Endothelial cell of umbilical vein (primary cell): Measurements from ENCODE around the gene MYOCD.

Experiments
- EZH2 ChIP-seq: IDR thresholded peaks from 2 replicates; pipeline ENCODE4 v1.6.1; 2012; ENCODE audit warnings: borderline replicate concordance, low read depth, mild to moderate bottlenecking, moderate library complexity, low read length, inconsistent platforms; ENCODE audit not compliant: severe bottlenecking
- GATA2 ChIP-seq: IDR thresholded peaks from 2 replicates; pipeline ENCODE4 v1.7.0; 2011; ENCODE audit warnings: low read depth, mild to moderate bottlenecking, moderate library complexity, mixed read lengths, low read length; ENCODE audit not compliant: insufficient read length, insufficient read depth
- MYC ChIP-seq: IDR thresholded peaks from one replicate; pipeline ENCODE4 v1.6.1; 2011; ENCODE audit warnings: mild to moderate bottlenecking, low read depth, low read length
- POLR2A ChIP-seq: IDR thresholded peaks from 2 replicates; pipeline ENCODE4 v1.6.1; 2012; ENCODE audit warnings: low read depth, mild to moderate bottlenecking, control low read depth, low read length
- POLR2AphosphoS5 ChIP-seq: IDR thresholded peaks from 2 replicates; pipeline ENCODE4 v1.6.1; 2012; ENCODE audit warnings: low read depth, mild to moderate bottlenecking, control low read depth, low read length, moderate library complexity; ENCODE audit not compliant: insufficient read depth
- TF ChIP-seq, protein P1 (sequence below), 2 donors: IDR thresholded peaks; 1 replicate in 1 of 2; 2 replicates in 1 of 2; pipeline ENCODE4 v1.5.1; 2011; ENCODE audit warnings: low read length in 2 of 2, mild to moderate bottlenecking in 2 of 2, moderate library complexity in 2 of 2, control low read depth in 1 of 2, inconsistent platforms in 1 of 2, low read depth in 1 of 2; ENCODE audit not compliant: insufficient read depth in 1 of 2; ENCODE audit errors: extremely low read depth in 1 of 2
- TF ChIP-seq, protein P2 (sequence below): IDR thresholded peaks from 2 replicates; pipeline ENCODE4 v1.6.1; 2011; ENCODE audit not compliant: insufficient read depth, insufficient read length

DNA sequence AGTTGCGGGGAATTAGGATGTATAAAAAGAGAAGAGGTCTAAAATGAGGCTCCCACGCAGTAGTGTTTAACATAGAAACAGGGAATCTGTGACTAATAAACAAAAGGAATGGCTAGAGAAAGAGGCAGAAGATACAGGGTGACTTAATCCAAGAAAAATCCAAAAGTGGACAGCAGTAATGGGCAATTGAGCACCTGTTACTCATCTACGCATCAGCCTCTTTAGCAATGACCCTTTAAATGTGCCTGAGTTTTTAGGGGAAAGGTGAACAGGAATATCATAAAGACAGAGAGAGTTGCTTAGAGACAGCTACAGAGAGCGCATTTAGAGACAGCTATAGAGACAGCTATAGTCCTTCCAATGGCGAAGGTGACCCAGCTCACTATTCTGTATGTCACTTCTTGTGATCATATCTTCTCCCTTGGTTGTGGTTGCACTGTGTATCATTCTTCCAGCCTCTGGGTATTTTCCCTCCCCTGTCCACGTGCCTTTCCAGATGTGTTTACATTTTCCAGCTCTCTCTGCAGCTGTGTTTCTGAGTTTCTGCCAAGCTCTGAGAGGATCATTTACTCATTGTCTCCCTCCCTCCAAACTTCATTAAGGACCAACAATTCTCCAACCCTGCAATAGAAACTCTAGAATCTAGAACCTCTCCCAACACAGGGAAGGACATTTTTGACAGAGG lies 61.5 kb downstream of the MYOCD start:
- TF ChIP-seq, protein P1, sequence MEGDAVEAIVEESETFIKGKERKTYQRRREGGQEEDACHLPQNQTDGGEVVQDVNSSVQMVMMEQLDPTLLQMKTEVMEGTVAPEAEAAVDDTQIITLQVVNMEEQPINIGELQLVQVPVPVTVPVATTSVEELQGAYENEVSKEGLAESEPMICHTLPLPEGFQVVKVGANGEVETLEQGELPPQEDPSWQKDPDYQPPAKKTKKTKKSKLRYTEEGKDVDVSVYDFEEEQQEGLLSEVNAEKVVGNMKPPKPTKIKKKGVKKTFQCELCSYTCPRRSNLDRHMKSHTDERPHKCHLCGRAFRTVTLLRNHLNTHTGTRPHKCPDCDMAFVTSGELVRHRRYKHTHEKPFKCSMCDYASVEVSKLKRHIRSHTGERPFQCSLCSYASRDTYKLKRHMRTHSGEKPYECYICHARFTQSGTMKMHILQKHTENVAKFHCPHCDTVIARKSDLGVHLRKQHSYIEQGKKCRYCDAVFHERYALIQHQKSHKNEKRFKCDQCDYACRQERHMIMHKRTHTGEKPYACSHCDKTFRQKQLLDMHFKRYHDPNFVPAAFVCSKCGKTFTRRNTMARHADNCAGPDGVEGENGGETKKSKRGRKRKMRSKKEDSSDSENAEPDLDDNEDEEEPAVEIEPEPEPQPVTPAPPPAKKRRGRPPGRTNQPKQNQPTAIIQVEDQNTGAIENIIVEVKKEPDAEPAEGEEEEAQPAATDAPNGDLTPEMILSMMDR (IDR thresholded peaks at IDR 0.05; ENCODE audit: extremely low read depth in 1 of 2, insufficient read depth in 1 of 2, low read depth in 1 of 2, low read length in 2 of 2) = no peak
- TF ChIP-seq POLR2AphosphoS5 = no peak
- TF ChIP-seq, protein P2, sequence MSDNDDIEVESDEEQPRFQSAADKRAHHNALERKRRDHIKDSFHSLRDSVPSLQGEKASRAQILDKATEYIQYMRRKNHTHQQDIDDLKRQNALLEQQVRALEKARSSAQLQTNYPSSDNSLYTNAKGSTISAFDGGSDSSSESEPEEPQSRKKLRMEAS = no peak
- TF ChIP-seq EZH2 = no peak
- no peak for TF ChIP-seq POLR2A
- no peak for TF ChIP-seq GATA2
- no peak for TF ChIP-seq MYC
